IMR-90 (cell line): ENCODE results near the gene ACSM3. TPM values are rescaled to one million over a fixed set of nuclear protein-coding genes. Genes with fewer than 3 reads are reported as not detected.

ENCODE experiments used
- ATAC-seq: fragments of 200-7000 bp; cut with Tn5 transposase; 2 replicates; pipeline ENCODE4 v1.9.1; 2020; ENCODE audit warnings: low read depth, mild to moderate bottlenecking, moderate library complexity
- BruUV-seq: library from RNA; stranded (reverse); fragments of 400-500 nt; replicated peaks from 2 replicates; lab custom pipeline; 2021; lab: Mats Ljungman, UMichigan
- CTCF ChIA-PET: fragments of 300-600 bp; formaldehyde crosslinking; extraction: SDS; loops from one replicate; lab custom pipeline; 2021; ENCODE audit warnings: antibody characterized with exemption; lab: Yijun Ruan, JAX
- POLR2A ChIA-PET: fragments of 300-600 bp; sonication (Branson Sonifier 250); formaldehyde crosslinking; loops from one replicate; lab custom pipeline; 2022; ENCODE audit warnings: antibody characterized with exemption; ENCODE audit not compliant: unreplicated experiment; lab: Charles Lee
- DNase-seq: peaks from one replicate; pipeline ENCODE4 v3.0.0; 2013
- H2AFZ ChIP-seq: replicated peaks from 2 replicates; pipeline ENCODE3; 2013; ENCODE audit warnings: low read length, mild to moderate bottlenecking; ENCODE audit not compliant: poor library complexity
- H2AK5ac ChIP-seq: 2 replicates; pipeline ENCODE4 v1.6.1; 2013; ENCODE audit warnings: low read depth, low read length, inconsistent platforms
- H2AK9ac ChIP-seq: replicated peaks from 2 replicates; pipeline ENCODE3; 2013; ENCODE audit warnings: mild to moderate bottlenecking, low read depth, low read length, moderate library complexity; ENCODE audit not compliant: poor library complexity
- H2BK120ac ChIP-seq: 2 replicates; pipeline ENCODE4 v1.6.1; 2013; ENCODE audit warnings: low read depth, low read length, inconsistent platforms
- H2BK15ac ChIP-seq: 3 replicates; pipeline ENCODE4 v1.6.1; 2013; ENCODE audit warnings: low read depth, low read length, inconsistent platforms
- H2BK20ac ChIP-seq: 2 replicates; pipeline ENCODE4 v1.6.1; 2013; ENCODE audit warnings: low read depth, mild to moderate bottlenecking, inconsistent platforms, low read length, moderate library complexity
- H2BK5ac ChIP-seq: 2 replicates; pipeline ENCODE4 v1.6.1; 2013; ENCODE audit warnings: mild to moderate bottlenecking, low read depth, low read length, inconsistent platforms; ENCODE audit not compliant: poor library complexity, severe bottlenecking
- H3K14ac ChIP-seq: replicated peaks from 2 replicates; pipeline ENCODE4 v1.6.1; 2013; ENCODE audit warnings: low read depth, low read length, inconsistent platforms
- H3K18ac ChIP-seq: 2 replicates; pipeline ENCODE4 v1.6.1; 2013; ENCODE audit warnings: low read depth, low read length, control low read depth
- H3K23ac ChIP-seq: 2 replicates; pipeline ENCODE4 v1.6.1; 2013; ENCODE audit warnings: low read depth, low read length, inconsistent platforms
- H3K27ac ChIP-seq: 2 replicates; pipeline ENCODE4 v1.5.1; 2013; ENCODE audit warnings: mild to moderate bottlenecking, control low read depth, low read length; ENCODE audit not compliant: insufficient read depth
- H3K27me3 ChIP-seq: 2 replicates; pipeline ENCODE4 v1.6.1; 2013; ENCODE audit warnings: low read length; ENCODE audit not compliant: control insufficient read depth, insufficient read depth
- H3K36me3 ChIP-seq: 2 replicates; pipeline ENCODE4 v1.6.1; 2013; ENCODE audit warnings: low read length, mixed read lengths; ENCODE audit not compliant: control insufficient read depth, insufficient read depth
- H3K4ac ChIP-seq: 2 replicates; pipeline ENCODE4 v1.6.1; 2013; ENCODE audit warnings: low read depth, low read length, inconsistent platforms
- H3K4me1 ChIP-seq: 2 replicates; pipeline ENCODE4 v1.6.1; 2013; ENCODE audit warnings: low read length, mixed read lengths; ENCODE audit not compliant: control insufficient read depth, insufficient read depth
- H3K4me2 ChIP-seq: 2 replicates; pipeline ENCODE4 v1.6.1; 2013; ENCODE audit warnings: low read depth, mild to moderate bottlenecking, control low read depth, low read length, moderate library complexity
- H3K4me3 ChIP-seq: 2 replicates; pipeline ENCODE4 v1.5.1; 2013; ENCODE audit warnings: low read depth, mild to moderate bottlenecking, control low read depth, low read length, moderate library complexity; ENCODE audit not compliant: insufficient read depth
- H3K56ac ChIP-seq: 2 replicates; pipeline ENCODE4 v1.6.1; 2013; ENCODE audit warnings: low read length, inconsistent platforms; ENCODE audit not compliant: insufficient read depth; ENCODE audit errors: extremely low read depth
- H3K79me1 ChIP-seq, 2 experiments: 2 replicates each; pipeline ENCODE4 v1.6.1; 2013; ENCODE audit warnings: low read length in 2 of 2, inconsistent platforms in 1 of 2, low read depth in 1 of 2
- H3K9ac ChIP-seq: 2 replicates; pipeline ENCODE4 v1.6.1; 2013; ENCODE audit warnings: low read depth, low read length, control low read depth
- H3K9me1 ChIP-seq: 2 replicates; pipeline ENCODE4 v1.6.1; 2013; ENCODE audit warnings: low read length, inconsistent platforms; ENCODE audit not compliant: insufficient read depth
- H3K9me3 ChIP-seq: 2 replicates; pipeline ENCODE4 v1.6.1; 2013; ENCODE audit warnings: low read length; ENCODE audit not compliant: control insufficient read depth, insufficient read depth
- H4K20me1 ChIP-seq: 2 replicates; pipeline ENCODE4 v1.6.1; 2013; ENCODE audit warnings: low read length, inconsistent platforms; ENCODE audit not compliant: insufficient read depth
- H4K5ac ChIP-seq: 2 replicates; pipeline ENCODE4 v1.6.1; 2013; ENCODE audit warnings: mild to moderate bottlenecking, low read depth, low read length, control low read depth
- H4K8ac ChIP-seq, 2 experiments: 2 replicates each; pipeline ENCODE4 v1.6.1; 2013; ENCODE audit warnings: low read depth in 2 of 2, low read length in 2 of 2, control low read depth in 1 of 2, inconsistent platforms in 1 of 2
- H4K91ac ChIP-seq: 2 replicates; pipeline ENCODE4 v1.6.1; 2013; ENCODE audit warnings: low read depth, low read length, inconsistent platforms; ENCODE audit not compliant: insufficient read depth
- BHLHE40 ChIP-seq: fragments of 150-350 bp; IDR thresholded peaks from 2 replicates; pipeline ENCODE4 v1.6.1; 2016; ENCODE audit warnings: mild to moderate bottlenecking, low read depth, low read length
- CEBPB ChIP-seq: IDR thresholded peaks from 2 replicates; pipeline ENCODE4 v1.6.1; 2012; ENCODE audit warnings: low read depth, low read length, improper control_type of control experiment
- CHD1 ChIP-seq: IDR thresholded peaks from 2 replicates; pipeline ENCODE4 v1.6.1; 2012; ENCODE audit warnings: low read depth, low read length, improper control_type of control experiment
- FOS ChIP-seq: fragments of 150-350 bp; IDR thresholded peaks from 2 replicates; pipeline ENCODE4 v1.6.1; 2016; ENCODE audit warnings: low read depth, low read length
- MXI1 ChIP-seq: IDR thresholded peaks from 2 replicates; pipeline ENCODE4 v1.6.1; 2012; ENCODE audit warnings: low read depth, mild to moderate bottlenecking, low read length, moderate library complexity, borderline replicate concordance
- RAD21 ChIP-seq: IDR thresholded peaks from 2 replicates; pipeline ENCODE4 v1.6.1; 2012; ENCODE audit warnings: low read length, improper control_type of control experiment
- RFX5 ChIP-seq: IDR thresholded peaks from 2 replicates; pipeline ENCODE4 v1.8.0; 2012; ENCODE audit warnings: low read depth, mild to moderate bottlenecking, low read length, moderate library complexity
- SMC3 ChIP-seq: fragments of 150-350 bp; IDR thresholded peaks from 2 replicates; pipeline ENCODE4 v1.6.1; 2016; ENCODE audit warnings: low read depth, mild to moderate bottlenecking, antibody characterized with exemption, low read length, moderate library complexity
- WGBS, 2 experiments: methylation state at CpG; one replicate each; pipeline versions ENCODE4 v1.1.5 to v1.1.7; 2013; ENCODE audit warnings: missing lambda C conversion rate in 2 of 2; ENCODE audit not compliant: insufficient read length in 1 of 2; ENCODE audit errors: extremely low coverage in 2 of 2; 5-methylcytosine and 5-hydroxymethylcytosine counted together
- dilution Hi-C: fragments of 300-500 bp; cut with HindIII; formaldehyde crosslinking; loops from one replicate; pipeline ENCODE4 v1.14.3; 2018; ENCODE audit warnings: low sequenced_read_pairs; ENCODE audit not compliant: unreplicated experiment
- in situ Hi-C: fragments of 300-500 bp; cut with MboI; formaldehyde crosslinking; loops from 3 replicates; pipeline ENCODE4 v1.14.3; 2019; ENCODE audit warnings: low sequenced_read_pairs, inconsistent platforms, mixed read lengths
- intact Hi-C: fragments of 100-400 bp; cut with micrococcal nuclease; formaldehyde crosslinking; loops from 2 replicates; pipeline ENCODE4 v1.10.0; 2022
- polyA plus RNA-seq, 3 experiments: library from polyadenylated mRNA; depleted of rRNA; stranded (reverse); fragments of >200 nt; gene quantifications; 2 replicates each; pipeline ENCODE4 v1.2.3, GENCODE V29; 2012; ENCODE audit warnings: low replicate concordance in 1 of 3
- total RNA-seq: library from RNA; depleted of rRNA; stranded (reverse); fragments of >200 nt; gene quantifications from 2 replicates; pipeline ENCODE4 v1.2.3, GENCODE V29; 2012
- TF ChIP-seq, protein P1 (sequence below): fragments of 150-350 bp; IDR thresholded peaks from 2 replicates; pipeline ENCODE4 v1.6.1; 2016; ENCODE audit warnings: low read depth, mild to moderate bottlenecking, low read length, moderate library complexity, borderline replicate concordance
- TF ChIP-seq, protein P2 (sequence below): conservative IDR thresholded peaks from 2 replicates; pipeline ENCODE4 v1.5.1; 2012; ENCODE audit warnings: mild to moderate bottlenecking, low read depth, low read length, improper control_type of control experiment

The ACSM3 gene
- total and polyA plus RNA-seq, 2 of the 4 experiments (the other 2 are of a cell fraction) = 0.50 to 0.54 TPM

DNA sequence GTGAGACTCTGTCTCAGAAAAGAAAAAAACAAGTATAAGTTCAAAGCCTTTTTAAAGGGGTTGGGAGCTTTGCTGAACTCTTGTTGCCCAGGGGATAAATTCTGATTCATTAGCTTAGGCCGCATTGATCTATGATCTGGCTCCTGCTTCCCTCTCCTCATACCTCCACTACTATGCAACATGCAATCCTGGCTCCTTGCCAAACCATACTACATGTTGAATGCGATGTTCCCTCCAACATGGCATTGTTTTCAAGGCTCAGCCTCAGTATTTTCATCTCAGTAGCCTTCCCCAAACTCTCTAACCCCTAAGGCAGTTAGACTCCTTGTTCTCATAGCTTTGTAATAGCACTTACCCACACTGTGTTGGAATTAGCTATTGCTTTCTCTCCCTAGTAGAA lies 48.7 kb downstream of the ACSM3 start:
- H3K36me3 ChIP-seq = no peaks in the 10 kb centered on the region
- 100% methylated on average over 1 of the region's 2 CpGs; no CpG with 5 or more reads in 1 of the 2 experiments for WGBS, 2 experiments
- no peak overlapping the region for H3K14ac ChIP-seq
- POLR2A ChIA-PET = no interaction called here
- peaks cover 8 to 19% of the 10 kb centered on the region in 2 experiments for H3K79me1 ChIP-seq
- H3K9me3 ChIP-seq = no peaks in the 10 kb centered on the region
- no peaks in the 10 kb centered on the region for H4K20me1 ChIP-seq
- BruUV-seq = no TSS peak
- ATAC-seq (no peak), DNase-seq (no peak)
- no peak overlapping the region for H2AFZ ChIP-seq
- no peak overlapping the region for H2AK5ac ChIP-seq
- H2AK9ac ChIP-seq = peak overlapping the region; percentile 46
- no peak overlapping the region for H2BK15ac ChIP-seq
- CTCF ChIA-PET = no interaction called here
- no peak overlapping the region for H3K18ac ChIP-seq
- no peak overlapping the region for H3K4me3 ChIP-seq
- no peak overlapping the region for H3K9ac ChIP-seq
- H3K56ac ChIP-seq = no peak overlapping the region
- no peaks in the 10 kb centered on the region for H3K27me3 ChIP-seq
- no peak overlapping the region for H3K23ac ChIP-seq
- no peak for TF ChIP-seq FOS
- TF ChIP-seq CEBPB = no peak
- TF ChIP-seq CHD1 = no peak
- TF ChIP-seq MXI1 = no peak
- TF ChIP-seq SMC3 = no peak
- no peak for TF ChIP-seq BHLHE40
- TF ChIP-seq, protein P1, sequence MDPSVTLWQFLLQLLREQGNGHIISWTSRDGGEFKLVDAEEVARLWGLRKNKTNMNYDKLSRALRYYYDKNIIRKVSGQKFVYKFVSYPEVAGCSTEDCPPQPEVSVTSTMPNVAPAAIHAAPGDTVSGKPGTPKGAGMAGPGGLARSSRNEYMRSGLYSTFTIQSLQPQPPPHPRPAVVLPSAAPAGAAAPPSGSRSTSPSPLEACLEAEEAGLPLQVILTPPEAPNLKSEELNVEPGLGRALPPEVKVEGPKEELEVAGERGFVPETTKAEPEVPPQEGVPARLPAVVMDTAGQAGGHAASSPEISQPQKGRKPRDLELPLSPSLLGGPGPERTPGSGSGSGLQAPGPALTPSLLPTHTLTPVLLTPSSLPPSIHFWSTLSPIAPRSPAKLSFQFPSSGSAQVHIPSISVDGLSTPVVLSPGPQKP = no peak
- TF ChIP-seq RFX5 = no peak
- no peak for TF ChIP-seq RAD21
- TF ChIP-seq, protein P2, sequence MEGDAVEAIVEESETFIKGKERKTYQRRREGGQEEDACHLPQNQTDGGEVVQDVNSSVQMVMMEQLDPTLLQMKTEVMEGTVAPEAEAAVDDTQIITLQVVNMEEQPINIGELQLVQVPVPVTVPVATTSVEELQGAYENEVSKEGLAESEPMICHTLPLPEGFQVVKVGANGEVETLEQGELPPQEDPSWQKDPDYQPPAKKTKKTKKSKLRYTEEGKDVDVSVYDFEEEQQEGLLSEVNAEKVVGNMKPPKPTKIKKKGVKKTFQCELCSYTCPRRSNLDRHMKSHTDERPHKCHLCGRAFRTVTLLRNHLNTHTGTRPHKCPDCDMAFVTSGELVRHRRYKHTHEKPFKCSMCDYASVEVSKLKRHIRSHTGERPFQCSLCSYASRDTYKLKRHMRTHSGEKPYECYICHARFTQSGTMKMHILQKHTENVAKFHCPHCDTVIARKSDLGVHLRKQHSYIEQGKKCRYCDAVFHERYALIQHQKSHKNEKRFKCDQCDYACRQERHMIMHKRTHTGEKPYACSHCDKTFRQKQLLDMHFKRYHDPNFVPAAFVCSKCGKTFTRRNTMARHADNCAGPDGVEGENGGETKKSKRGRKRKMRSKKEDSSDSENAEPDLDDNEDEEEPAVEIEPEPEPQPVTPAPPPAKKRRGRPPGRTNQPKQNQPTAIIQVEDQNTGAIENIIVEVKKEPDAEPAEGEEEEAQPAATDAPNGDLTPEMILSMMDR = no peak
- no peak overlapping the region for H3K4me2 ChIP-seq
- no peak overlapping the region for H3K4ac ChIP-seq
- H4K8ac ChIP-seq = no peak overlapping the region
- dilution Hi-C loops (no loop called here), in situ Hi-C loops (no loop called here), intact Hi-C loops (no loop called here)
- no peaks in the 10 kb centered on the region for H3K4me1 ChIP-seq
- H2BK5ac ChIP-seq = no peak overlapping the region
- no peak overlapping the region for H3K27ac ChIP-seq
- no peak overlapping the region for H2BK20ac ChIP-seq
- H2BK120ac ChIP-seq = no peak overlapping the region
- H4K91ac ChIP-seq = no peak overlapping the region
- H4K5ac ChIP-seq = no peak overlapping the region
- peaks cover 8% of the 10 kb centered on the region for H3K9me1 ChIP-seq
